ENCODE results near the gene SSR3.
A peak's percentile ranks its signal among the peaks of the same experiment; 100 is the strongest.

DNA sequence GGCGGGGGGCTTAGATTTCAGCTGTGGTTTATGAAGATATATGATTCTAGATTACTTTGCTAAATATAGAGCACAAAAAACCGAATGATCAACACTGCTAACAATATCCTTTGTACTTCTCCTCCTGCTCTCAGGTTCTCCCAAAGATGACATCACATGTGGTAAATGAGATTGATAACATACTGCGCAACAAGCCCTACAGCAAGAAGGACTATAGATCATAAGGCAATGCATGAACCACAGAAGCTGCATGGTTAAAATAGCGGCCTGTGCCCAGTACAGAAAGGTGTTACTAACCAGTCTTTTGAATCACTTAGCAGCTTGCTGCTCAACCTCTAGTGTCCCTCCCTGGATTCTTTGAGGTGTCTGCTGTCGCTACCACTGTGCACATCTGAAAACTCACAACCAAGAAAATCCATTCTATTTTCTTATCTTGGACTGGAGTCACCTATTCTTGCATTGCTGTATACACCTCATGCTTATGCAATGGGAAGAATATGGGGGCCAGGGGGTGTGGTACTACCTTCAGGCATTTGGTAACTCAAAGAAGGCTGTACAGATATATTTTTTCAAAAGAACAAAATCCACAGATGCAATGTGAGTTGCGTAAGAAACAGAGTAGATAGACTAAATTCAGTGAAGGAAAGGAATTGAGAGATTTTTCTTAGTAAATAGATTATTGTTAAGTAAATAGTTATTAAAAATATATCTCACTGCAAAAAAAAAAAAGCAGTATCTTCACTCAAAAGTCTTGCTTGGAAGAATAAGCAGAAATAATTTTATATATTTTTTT, 18.2 kb downstream of the SSR3 start:
- no peak for TF ChIP-seq TAF1 (IDR thresholded peaks at IDR 0.05; ENCODE audit: low read depth, low read length)
- TF ChIP-seq POLR2A (IDR thresholded peaks at IDR 0.05; ENCODE audit: low read depth, low read length) = no peak
- 0 out of 2 replicates have a peak, but pooled peaks have one; percentile 18 for TF ChIP-seq POLR2AphosphoS5 (IDR thresholded peaks at IDR 0.05; ENCODE audit: low read depth, low read length)
- no peak for TF ChIP-seq PAX5 (IDR thresholded peaks at IDR 0.05; ENCODE audit: insufficient read depth, low read length, severe bottlenecking)
- TF ChIP-seq POU2F2 (IDR thresholded peaks at IDR 0.05; ENCODE audit: low read depth, low read length) = no peak
